ENCODE results near the gene RIIAD1.
"Not testable (repeated sequence)": the region's sequence is repeated elsewhere in the genome, so short reads cannot be mapped to it uniquely, and the experiment has no call there.

The RIIAD1 gene

DNA sequence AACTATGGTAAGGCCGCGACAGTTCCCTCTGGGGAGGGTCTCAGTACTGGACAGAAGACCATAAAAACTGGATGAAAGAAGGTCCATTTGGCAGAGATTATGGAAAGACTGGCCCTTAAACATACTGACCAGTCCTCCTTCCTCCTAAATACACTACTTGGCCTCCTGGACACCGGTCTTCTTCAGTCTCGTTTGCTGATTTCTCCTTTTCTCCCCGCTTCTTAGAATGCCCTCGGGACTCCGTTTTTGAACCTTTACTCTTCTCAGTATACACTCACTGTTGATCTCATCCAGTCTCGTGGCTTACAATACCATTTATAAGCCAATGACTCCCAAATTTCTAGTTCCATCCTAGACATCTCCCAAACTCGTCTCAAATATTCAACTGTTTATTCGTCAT is 42.7 kb downstream of the RIIAD1 start (continued):
- TF ChIP-seq ZNF571 (tag by site-specific recombination; IDR thresholded peaks at IDR 0.05) = no peak
- no peak for TF ChIP-seq ZNF248 (tag by site-specific recombination; IDR thresholded peaks at IDR 0.05)
- TF ChIP-seq ZNF560 (tag by site-specific recombination; IDR thresholded peaks at IDR 0.05; ENCODE audit: borderline replicate concordance) = no peak
- TF ChIP-seq WT1 (tag by site-specific recombination; IDR thresholded peaks at IDR 0.05) = no peak
- TF ChIP-seq, protein P1, sequence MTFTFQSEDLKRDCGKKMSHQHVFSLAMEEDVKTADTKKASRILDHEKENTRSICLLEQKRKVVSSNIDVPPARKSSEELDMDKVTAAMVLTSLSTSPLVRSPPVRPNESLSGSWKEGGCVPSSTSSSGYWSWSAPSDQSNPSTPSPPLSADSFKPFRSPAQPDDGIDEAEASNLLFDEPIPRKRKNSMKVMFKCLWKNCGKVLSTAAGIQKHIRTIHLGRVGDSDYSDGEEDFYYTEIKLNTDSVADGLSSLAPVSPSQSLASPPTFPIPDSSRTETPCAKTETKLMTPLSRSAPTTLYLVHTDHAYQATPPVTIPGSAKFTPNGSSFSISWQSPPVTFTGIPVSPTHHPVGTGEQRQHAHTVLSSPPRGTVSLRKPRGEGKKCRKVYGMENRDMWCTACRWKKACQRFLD (tag by site-specific recombination; IDR thresholded peaks at IDR 0.05) = no peak
- TF ChIP-seq ZNF548 (tag by site-specific recombination; IDR thresholded peaks at IDR 0.05) = no peak
- no peak for TF ChIP-seq ZSCAN23 (tag by site-specific recombination; IDR thresholded peaks at IDR 0.05)
- no peak for TF ChIP-seq ZNF785 (tag by site-specific recombination; IDR thresholded peaks at IDR 0.05)

DNA sequence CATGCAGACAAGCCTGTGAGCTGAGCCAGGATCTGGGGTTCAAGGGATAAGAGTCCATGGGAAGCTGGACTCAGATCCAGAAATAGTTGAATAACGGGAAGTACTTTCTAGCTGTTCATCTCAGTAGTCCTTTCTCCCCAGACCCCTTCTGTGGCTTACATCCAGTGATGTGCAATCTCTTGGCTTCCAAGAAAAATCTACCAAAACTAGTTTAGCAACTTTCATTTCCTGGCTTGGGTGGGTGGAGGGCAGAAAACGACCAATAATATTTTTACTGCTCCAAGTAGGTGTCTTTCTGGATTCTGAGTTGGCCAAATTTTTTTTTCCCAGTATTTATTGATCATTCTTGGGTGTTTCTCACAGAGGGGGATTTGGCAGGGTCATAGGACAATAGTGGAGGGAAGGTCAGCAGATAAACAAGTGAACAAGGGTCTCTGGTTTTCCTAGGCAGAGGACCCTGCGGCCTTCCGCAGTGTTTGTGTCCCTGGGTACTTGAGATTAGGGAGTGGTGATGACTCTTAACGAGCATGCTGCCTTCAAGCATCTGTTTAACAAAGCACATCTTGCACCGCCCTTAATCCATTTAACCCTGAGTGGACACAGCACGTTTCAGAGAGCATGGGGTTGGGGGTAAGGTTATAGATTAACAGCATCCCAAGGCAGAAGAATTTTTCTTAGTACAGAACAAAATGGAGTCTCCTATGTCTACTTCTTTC is 47.2 kb downstream of the RIIAD1 start:
- POLR2A ChIA-PET; H3K4me1 ChIP-seq (ENCODE audit: control insufficient read depth, insufficient read depth, low read length); CTCF ChIA-PET; H3K27ac ChIP-seq (ENCODE audit: extremely low read depth, low read depth, low read length); H3K9me3 ChIP-seq (ENCODE audit: control insufficient read depth, insufficient read depth, low read depth, low read length); H3K4me3 ChIP-seq (ENCODE audit: low read depth, low read length); H3K36me3 ChIP-seq (ENCODE audit: control insufficient read depth in 2 of 2, insufficient read depth in 1 of 2, low read length in 2 of 2): not testable (repeated sequence)

DNA sequence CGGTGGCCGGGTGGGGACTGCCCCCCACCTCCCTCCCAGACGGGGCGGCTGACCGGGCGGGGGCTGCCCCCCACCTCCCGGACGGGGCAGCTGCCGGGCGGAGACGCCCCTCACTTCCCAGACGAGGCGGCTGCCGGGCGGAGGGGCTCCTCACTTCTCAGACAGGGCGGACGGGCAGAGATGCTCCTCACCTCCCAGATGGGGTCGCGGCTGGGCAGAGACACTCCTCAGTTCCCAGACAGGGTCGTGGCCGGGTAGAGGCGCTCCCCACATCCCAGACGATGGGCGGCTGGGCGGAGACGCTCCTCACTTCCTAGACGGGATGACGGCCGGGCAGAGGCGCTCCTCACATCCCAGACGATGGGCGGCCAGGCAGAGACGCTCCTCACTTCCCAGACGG is 47.9 kb downstream of the RIIAD1 start:
- not testable (repeated sequence) for H3K9me3 ChIP-seq (ENCODE audit: control insufficient read depth, insufficient read depth, low read depth, low read length)

DNA sequence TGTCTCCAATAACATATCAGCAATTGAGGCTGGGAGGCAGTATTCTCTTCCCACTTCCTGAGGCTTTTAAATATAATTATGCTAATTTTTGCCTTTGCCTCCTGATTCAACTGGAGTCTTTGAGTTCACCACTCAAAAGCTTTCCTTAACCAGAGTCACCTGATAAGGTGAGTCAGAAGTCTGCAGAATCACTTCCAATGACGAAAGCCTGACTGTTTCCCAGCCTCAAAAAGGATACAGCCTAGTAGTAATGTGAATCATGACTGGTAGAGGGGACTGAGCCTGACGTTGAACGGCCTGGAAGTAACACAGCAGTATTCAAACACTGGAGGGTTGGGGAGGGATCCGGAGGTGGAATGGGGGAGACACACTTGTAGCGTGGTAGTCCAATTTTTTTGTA is 52.4 kb downstream of the RIIAD1 start:
- no peaks in the 10 kb centered on the region for H3K9me3 ChIP-seq (ENCODE audit: control insufficient read depth, insufficient read depth, low read depth, low read length)
- peaks cover 0 to 53% of the 10 kb centered on the region in 2 experiments; a peak in 2 of 3 replicates for H3K36me3 ChIP-seq (ENCODE audit: control insufficient read depth in 2 of 2, insufficient read depth in 1 of 2, low read length in 2 of 2)
- H3K27ac ChIP-seq (ENCODE audit: extremely low read depth, low read depth, low read length) = no peak overlapping the region
- POLR2A ChIA-PET = no interaction called here
- CTCF ChIA-PET = interaction anchor here (0.9 kb wide), 1 partner anchor 473 kb away, joined by 3 read pairs; no protein-coding TSS in a partner anchor
- no peak overlapping the region for H3K4me3 ChIP-seq (ENCODE audit: low read depth, low read length)
- TF ChIP-seq, protein P2, sequence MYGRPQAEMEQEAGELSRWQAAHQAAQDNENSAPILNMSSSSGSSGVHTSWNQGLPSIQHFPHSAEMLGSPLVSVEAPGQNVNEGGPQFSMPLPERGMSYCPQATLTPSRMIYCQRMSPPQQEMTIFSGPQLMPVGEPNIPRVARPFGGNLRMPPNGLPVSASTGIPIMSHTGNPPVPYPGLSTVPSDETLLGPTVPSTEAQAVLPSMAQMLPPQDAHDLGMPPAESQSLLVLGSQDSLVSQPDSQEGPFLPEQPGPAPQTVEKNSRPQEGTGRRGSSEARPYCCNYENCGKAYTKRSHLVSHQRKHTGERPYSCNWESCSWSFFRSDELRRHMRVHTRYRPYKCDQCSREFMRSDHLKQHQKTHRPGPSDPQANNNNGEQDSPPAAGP (tag by site-specific recombination; IDR thresholded peaks at IDR 0.05) = no peak
- TF ChIP-seq, protein P3, sequence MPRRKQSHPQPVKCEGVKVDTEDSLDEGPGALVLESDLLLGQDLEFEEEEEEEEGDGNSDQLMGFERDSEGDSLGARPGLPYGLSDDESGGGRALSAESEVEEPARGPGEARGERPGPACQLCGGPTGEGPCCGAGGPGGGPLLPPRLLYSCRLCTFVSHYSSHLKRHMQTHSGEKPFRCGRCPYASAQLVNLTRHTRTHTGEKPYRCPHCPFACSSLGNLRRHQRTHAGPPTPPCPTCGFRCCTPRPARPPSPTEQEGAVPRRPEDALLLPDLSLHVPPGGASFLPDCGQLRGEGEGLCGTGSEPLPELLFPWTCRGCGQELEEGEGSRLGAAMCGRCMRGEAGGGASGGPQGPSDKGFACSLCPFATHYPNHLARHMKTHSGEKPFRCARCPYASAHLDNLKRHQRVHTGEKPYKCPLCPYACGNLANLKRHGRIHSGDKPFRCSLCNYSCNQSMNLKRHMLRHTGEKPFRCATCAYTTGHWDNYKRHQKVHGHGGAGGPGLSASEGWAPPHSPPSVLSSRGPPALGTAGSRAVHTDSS (tag by site-specific recombination; IDR thresholded peaks at IDR 0.05) = no peak
- TF ChIP-seq SCRT1 (tag by site-specific recombination; IDR thresholded peaks at IDR 0.05; ENCODE audit: borderline replicate concordance) = no peak
- no peak for TF ChIP-seq ZNF19 (tag by site-specific recombination; IDR thresholded peaks at IDR 0.05; ENCODE audit: low read depth)
- TF ChIP-seq REPIN1 (tag by site-specific recombination; IDR thresholded peaks at IDR 0.05; ENCODE audit: low read depth) = no peak
- no peak for TF ChIP-seq ZNF274 (IDR thresholded peaks at IDR 0.05; ENCODE audit: low read length)
- no peak for TF ChIP-seq ZNF274 (tag by site-specific recombination; IDR thresholded peaks at IDR 0.05; ENCODE audit: borderline replicate concordance)
- TF ChIP-seq ZNF266 (tag by site-specific recombination; IDR thresholded peaks at IDR 0.05; ENCODE audit: low read depth) = no peak
- TF ChIP-seq ZNF560 (tag by site-specific recombination; IDR thresholded peaks at IDR 0.05; ENCODE audit: borderline replicate concordance) = no peak
- TF ChIP-seq KLF1 (tag by site-specific recombination; IDR thresholded peaks at IDR 0.05) = no peak
- no peak for TF ChIP-seq ZNF621 (tag by site-specific recombination; IDR thresholded peaks at IDR 0.05)
- H3K4me1 ChIP-seq (ENCODE audit: control insufficient read depth, insufficient read depth, low read length) = no peaks in the 10 kb centered on the region

More for the DNA sequence above, 47.9 kb downstream of the RIIAD1 start:
- peaks cover 0 to 16% of the 10 kb centered on the region in 2 experiments; a peak in 2 of 3 replicates for H3K36me3 ChIP-seq (ENCODE audit: control insufficient read depth in 2 of 2, insufficient read depth in 1 of 2, low read length in 2 of 2)
- POLR2A ChIA-PET; H3K27ac ChIP-seq (ENCODE audit: extremely low read depth, low read depth, low read length); H3K4me3 ChIP-seq (ENCODE audit: low read depth, low read length); CTCF ChIA-PET; H3K4me1 ChIP-seq (ENCODE audit: control insufficient read depth, insufficient read depth, low read length): not testable (repeated sequence)
